Karpas-422 (cell line): ENCODE results near the gene SDK1. TPM values are rescaled to one million over a fixed set of nuclear protein-coding genes. Genes with fewer than 3 reads are reported as not detected.

Experiments
- DNase-seq: peaks from one replicate; pipeline ENCODE4 v3.0.0-alpha.2; 2015
- H2AFZ ChIP-seq: fragments of 200-600 bp; sonication (generic); 2 replicates; pipeline ENCODE4 v1.6.1; 2014; ENCODE audit warnings: antibody characterized with exemption, low read length, mixed read lengths
- H3K27ac ChIP-seq: fragments of 200-600 bp; sonication (generic); 2 replicates; pipeline ENCODE4 v1.5.1; 2014; ENCODE audit warnings: mild to moderate bottlenecking, low read length, moderate library complexity
- H3K27me3 ChIP-seq: fragments of 200-600 bp; sonication (generic); 2 replicates; pipeline ENCODE4 v1.6.1; 2014; ENCODE audit warnings: low read length, mixed read lengths
- H3K36me3 ChIP-seq: fragments of 200-600 bp; sonication (generic); 2 replicates; pipeline ENCODE4 v1.6.1; 2014; ENCODE audit warnings: low read length, mixed read lengths; ENCODE audit not compliant: insufficient read depth
- H3K4me1 ChIP-seq: fragments of 200-600 bp; sonication (generic); 2 replicates; pipeline ENCODE4 v1.6.1; 2014; ENCODE audit warnings: mild to moderate bottlenecking, low read length, mixed read lengths
- H3K4me2 ChIP-seq: fragments of 200-600 bp; sonication (generic); 2 replicates; pipeline ENCODE4 v1.6.1; 2014; ENCODE audit warnings: low read length, low read depth, mild to moderate bottlenecking; ENCODE audit not compliant: poor library complexity, severe bottlenecking
- H3K4me3 ChIP-seq: fragments of 200-600 bp; sonication (generic); 2 replicates; pipeline ENCODE4 v1.5.1; 2014; ENCODE audit warnings: mild to moderate bottlenecking, antibody characterized with exemption, low read length, mixed read lengths
- H3K79me2 ChIP-seq: fragments of 200-600 bp; sonication (generic); 2 replicates; pipeline ENCODE4 v1.6.1; 2014; ENCODE audit warnings: mild to moderate bottlenecking, low read length, mixed read lengths
- H3K9ac ChIP-seq: fragments of 200-600 bp; sonication (generic); 2 replicates; pipeline ENCODE4 v1.6.0; 2014; ENCODE audit warnings: low read length
- H3K9me2 ChIP-seq: fragments of 200-600 bp; sonication (generic), shearing (Covaris generic); replicated peaks from 2 replicates; pipeline ENCODE4 v1.6.0; 2014; ENCODE audit warnings: mild to moderate bottlenecking, low read length, moderate library complexity; ENCODE audit not compliant: insufficient read depth
- H3K9me3 ChIP-seq: fragments of 300-700, 200-600 bp; sonication (generic); 2 replicates; pipeline ENCODE4 v1.6.1; 2014; ENCODE audit warnings: low read length, mixed read lengths
- H4K20me1 ChIP-seq: fragments of 200-600 bp; sonication (generic); 2 replicates; pipeline ENCODE4 v1.6.1; 2014; ENCODE audit warnings: mild to moderate bottlenecking, antibody characterized with exemption, low read length, low read depth; ENCODE audit not compliant: insufficient read depth
- total RNA-seq: library from RNA; depleted of rRNA; stranded (reverse); fragments of >200 nt; shearing (Covaris generic); gene quantifications from 2 replicates; pipeline ENCODE4 v1.2.3, GENCODE V29; 2014; ENCODE audit warnings: low replicate concordance

The SDK1 gene
- total RNA-seq, 1 experiment from 2014 or later, result not detected

DNA sequence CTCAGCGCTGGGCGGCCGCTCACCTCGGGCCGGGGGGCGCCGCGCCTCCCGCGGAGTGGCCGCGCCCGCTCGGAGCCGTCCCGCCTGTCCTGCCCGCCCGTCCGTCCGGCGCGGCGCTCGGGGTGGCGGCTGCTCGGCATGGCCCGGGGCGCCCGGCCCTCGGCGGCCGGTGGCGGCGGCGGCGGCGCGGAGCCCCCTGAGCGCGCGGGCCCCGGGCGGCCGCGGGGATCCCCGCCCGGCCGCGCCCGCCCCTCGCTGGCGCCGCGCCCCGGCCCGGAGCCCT lies 338 bp downstream of the SDK1 start:
- Histone ChIP-seq H3K9ac (no peak overlapping the region), H3K79me2 (no peaks in the 10 kb centered on the region), H3K4me1 (no peaks in the 10 kb centered on the region), H3K36me3 (no peaks in the 10 kb centered on the region), H3K9me2 (no peaks in the 10 kb centered on the region), H3K9me3 (no peaks in the 10 kb centered on the region), H3K27ac (no peak overlapping the region), H2AFZ (no peak overlapping the region), H3K27me3 (peaks cover 4% of the 10 kb centered on the region; the same call in 1 of the 2 replicates), H3K4me3 (no peak overlapping the region), H3K4me2 (no peak overlapping the region), H4K20me1 (no peaks in the 10 kb centered on the region)
- DNase-seq, result no peak

DNA sequence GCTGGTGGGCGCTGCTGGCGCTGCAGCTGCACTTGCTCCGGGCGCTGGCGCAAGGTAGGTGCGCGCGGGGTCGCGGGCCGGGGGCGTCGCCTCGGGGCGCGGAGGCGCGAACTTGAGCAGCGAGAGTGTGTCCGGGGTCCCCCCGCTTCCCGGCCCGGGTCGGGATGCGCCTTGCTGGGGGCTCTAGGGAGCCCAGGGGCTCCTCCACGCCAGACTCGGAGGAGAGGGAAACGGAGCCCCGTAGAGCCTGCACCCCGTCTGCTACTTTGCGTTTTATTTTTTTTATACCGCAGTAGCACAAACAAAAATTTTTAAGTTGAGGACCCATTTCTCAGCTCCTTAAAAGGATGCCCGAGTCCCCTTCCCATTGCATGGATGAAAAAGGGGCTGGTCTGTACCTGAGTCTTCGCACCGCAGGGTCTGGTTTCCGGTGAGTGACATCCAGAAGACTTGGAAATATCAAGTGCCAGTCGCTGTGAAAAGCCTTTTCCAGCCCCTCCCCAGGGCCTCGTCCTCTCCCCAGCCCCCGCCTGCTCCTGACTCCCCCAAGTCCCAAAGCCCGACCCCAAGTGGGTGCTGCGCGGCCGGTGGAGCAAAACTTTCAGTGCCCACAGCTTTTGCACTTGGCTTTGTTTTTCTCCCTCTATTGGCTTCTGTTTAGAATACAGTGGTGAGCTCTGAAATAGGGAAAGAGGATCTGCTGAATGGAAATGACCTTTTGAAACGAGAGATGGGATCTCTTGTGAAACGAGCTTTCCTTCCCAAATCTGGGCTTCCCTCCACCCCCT lies 973 bp downstream of the SDK1 start:
- H3K4me1 ChIP-seq, result no peaks in the 10 kb centered on the region
- no peaks in the 10 kb centered on the region for H3K9me2 ChIP-seq
- no peak overlapping the region for H3K27ac ChIP-seq
- H3K79me2 ChIP-seq, result no peaks in the 10 kb centered on the region
- H3K9ac ChIP-seq, result no peak overlapping the region
- DNase-seq, result no peak
- H3K27me3 ChIP-seq, result peaks cover 4% of the 10 kb centered on the region; the same call in 1 of the 2 replicates
- no peaks in the 10 kb centered on the region for H4K20me1 ChIP-seq
- no peak overlapping the region for H3K4me2 ChIP-seq
- H2AFZ ChIP-seq, result no peak overlapping the region
- H3K36me3 ChIP-seq, result no peaks in the 10 kb centered on the region
- H3K4me3 ChIP-seq, result no peak overlapping the region
- H3K9me3 ChIP-seq, result no peaks in the 10 kb centered on the region

DNA sequence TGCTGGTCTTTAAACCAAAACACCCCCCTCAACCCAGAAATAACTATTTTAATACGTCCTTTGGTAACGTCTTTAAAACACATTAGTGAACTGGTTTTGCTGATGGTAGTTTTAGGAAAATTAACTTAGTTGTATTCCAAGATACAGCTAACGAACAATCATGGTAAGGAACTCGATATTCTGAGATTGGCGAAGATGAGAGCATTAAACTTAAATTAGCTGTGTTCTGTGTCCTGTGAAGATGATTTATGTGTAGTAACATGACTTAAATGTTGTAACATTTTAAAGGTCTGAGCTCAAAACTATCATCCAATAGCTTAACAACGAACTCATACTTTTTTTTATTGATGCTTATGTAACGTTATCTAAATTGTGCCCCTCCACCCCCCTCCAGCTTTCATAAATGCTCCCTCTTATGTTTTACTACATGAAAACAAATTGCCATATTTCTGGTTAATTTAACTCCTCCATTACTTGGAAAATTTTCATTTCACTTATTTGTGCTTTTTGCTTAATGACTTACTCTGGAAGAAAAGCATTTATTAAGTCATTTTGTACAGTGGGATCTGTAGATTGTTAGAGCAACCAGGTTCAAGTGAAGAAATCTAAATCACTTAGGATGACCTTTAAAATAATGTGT lies 1.7 kb downstream of the SDK1 start:
- H3K4me3 ChIP-seq, result no peak overlapping the region
- H3K9me2 ChIP-seq, result no peaks in the 10 kb centered on the region
- H3K27ac ChIP-seq, result no peak overlapping the region
- H2AFZ ChIP-seq, result no peak overlapping the region
- no peaks in the 10 kb centered on the region for H4K20me1 ChIP-seq
- H3K9me3 ChIP-seq, result no peaks in the 10 kb centered on the region
- no peak for DNase-seq
- H3K79me2 ChIP-seq, result no peaks in the 10 kb centered on the region
- no peak overlapping the region for H3K4me2 ChIP-seq
- H3K9ac ChIP-seq, result no peak overlapping the region
- no peaks in the 10 kb centered on the region for H3K4me1 ChIP-seq
- H3K36me3 ChIP-seq, result no peaks in the 10 kb centered on the region
- H3K27me3 ChIP-seq, result peaks cover 4% of the 10 kb centered on the region; the same call in 1 of the 2 replicates

DNA sequence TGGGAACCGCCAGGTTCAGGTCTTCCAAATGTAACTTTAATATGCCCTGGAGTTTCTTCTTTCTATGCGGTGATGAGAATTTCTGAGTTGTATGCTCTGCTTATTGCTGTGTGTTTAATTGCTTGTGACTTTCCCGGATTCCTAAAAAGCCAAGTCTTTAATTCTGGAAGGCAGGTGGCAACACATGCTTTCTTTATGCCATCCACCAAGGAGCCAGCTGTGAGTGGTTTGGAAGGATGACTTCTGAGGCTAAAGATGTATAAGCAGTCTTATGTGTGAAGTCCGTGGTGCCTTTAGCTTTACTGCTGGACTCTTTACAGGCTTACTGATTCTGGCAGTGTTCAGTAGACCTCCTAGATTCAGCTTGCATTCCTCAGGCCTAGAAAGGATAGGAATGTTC lies 3.1 kb downstream of the SDK1 start:
- Histone ChIP-seq H3K9me3 (no peaks in the 10 kb centered on the region), H3K79me2 (no peaks in the 10 kb centered on the region), H3K27me3 (peaks cover 4% of the 10 kb centered on the region; the same call in 1 of the 2 replicates), H3K4me3 (no peak overlapping the region), H3K9me2 (no peaks in the 10 kb centered on the region), H3K9ac (no peak overlapping the region), H2AFZ (no peak overlapping the region), H3K4me1 (no peaks in the 10 kb centered on the region), H3K27ac (no peak overlapping the region), H4K20me1 (no peaks in the 10 kb centered on the region), H3K36me3 (no peaks in the 10 kb centered on the region), H3K4me2 (no peak overlapping the region)
- DNase-seq, result peak; percentile 2

DNA sequence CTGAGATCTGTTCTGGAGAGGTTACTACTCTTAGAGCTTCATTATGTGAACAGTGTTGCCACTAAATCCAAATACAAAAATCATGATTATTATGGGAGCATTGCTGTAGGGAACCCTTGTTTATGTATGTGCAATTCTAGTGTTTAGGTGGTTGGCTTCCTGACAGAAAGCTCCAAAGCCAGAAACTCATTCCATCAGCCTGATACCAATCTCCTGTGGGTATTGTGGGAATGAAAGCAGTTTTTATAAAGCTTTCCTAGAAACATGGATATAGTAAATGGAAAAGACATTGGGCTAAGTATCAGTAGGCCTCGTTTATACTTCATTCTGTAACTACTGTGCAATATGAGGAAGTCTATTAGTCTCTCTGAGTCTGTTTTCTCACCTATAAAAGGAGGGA lies 6.4 kb downstream of the SDK1 start:
- peaks cover 1% of the 10 kb centered on the region; the same call in 1 of the 2 replicates for H3K4me1 ChIP-seq
- no peaks in the 10 kb centered on the region for H3K9me2 ChIP-seq
- H3K27ac ChIP-seq, result no peak overlapping the region
- no peak overlapping the region for H3K4me2 ChIP-seq
- H3K9ac ChIP-seq, result no peak overlapping the region
- H3K27me3 ChIP-seq, result peaks cover 4% of the 10 kb centered on the region; the same call in 1 of the 2 replicates
- no peak overlapping the region for H2AFZ ChIP-seq
- DNase-seq, result no peak
- no peaks in the 10 kb centered on the region for H3K36me3 ChIP-seq
- no peak overlapping the region for H3K4me3 ChIP-seq
- no peaks in the 10 kb centered on the region for H4K20me1 ChIP-seq
- no peaks in the 10 kb centered on the region for H3K79me2 ChIP-seq
- no peaks in the 10 kb centered on the region for H3K9me3 ChIP-seq

DNA sequence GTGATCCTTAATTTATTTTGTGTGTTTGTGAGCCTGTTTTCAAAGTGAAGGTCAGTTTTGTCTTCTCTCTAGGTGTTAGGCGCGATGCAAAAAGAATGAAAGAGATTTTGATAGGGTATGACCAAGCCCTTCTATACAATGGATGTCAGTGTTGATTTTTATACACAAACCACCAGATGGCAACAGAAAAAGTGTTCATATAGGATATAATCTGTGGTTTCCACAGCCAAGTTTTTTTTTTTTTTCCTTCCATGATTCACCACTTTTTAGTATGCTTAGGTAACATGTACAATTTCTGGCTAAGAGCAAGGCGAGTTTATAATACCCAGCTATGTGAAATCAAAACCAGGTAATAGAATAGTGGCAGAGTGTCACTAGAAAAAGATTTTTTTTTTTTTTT lies 8.1 kb downstream of the SDK1 start:
- Histone ChIP-seq H3K9ac (no peak overlapping the region), H3K9me2 (no peaks in the 10 kb centered on the region), H3K36me3 (no peaks in the 10 kb centered on the region), H3K27me3 (peaks cover 4% of the 10 kb centered on the region; the same call in 1 of the 2 replicates), H3K4me1 (peaks cover 5% of the 10 kb centered on the region; the same call in 1 of the 2 replicates), H3K79me2 (no peaks in the 10 kb centered on the region), H3K27ac (no peak overlapping the region), H3K4me3 (no peak overlapping the region), H3K4me2 (no peak overlapping the region), H2AFZ (no peak overlapping the region), H3K9me3 (no peaks in the 10 kb centered on the region), H4K20me1 (no peaks in the 10 kb centered on the region)
- peak; percentile 26 for DNase-seq

DNA sequence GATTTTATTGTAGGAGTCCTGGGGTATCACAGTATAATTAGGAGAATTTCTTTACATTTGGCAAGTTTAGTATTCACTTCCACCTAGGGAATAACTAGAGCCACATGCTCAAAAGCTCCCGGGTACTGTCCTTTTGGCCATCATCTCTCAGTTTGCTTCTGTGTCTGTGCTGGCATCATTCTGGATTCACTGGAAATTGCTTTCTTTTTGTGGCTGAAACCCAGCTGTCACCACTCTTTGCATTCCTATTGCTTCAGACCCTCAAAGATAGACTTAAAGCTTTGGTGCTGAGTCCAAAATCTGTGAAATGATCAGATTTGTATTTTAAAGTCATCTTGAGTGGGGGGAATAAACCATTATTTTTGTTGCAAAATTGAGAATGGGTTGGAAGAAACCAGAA lies 8.9 kb downstream of the SDK1 start:
- no peak overlapping the region for H3K9ac ChIP-seq
- no peak overlapping the region for H2AFZ ChIP-seq
- peaks cover 5% of the 10 kb centered on the region; the same call in 1 of the 2 replicates for H3K4me1 ChIP-seq
- H3K9me2 ChIP-seq, result no peaks in the 10 kb centered on the region
- peaks cover 2% of the 10 kb centered on the region; the same call in 1 of the 2 replicates for H3K27me3 ChIP-seq
- H3K27ac ChIP-seq, result no peak overlapping the region
- H3K4me3 ChIP-seq, result no peak overlapping the region
- no peaks in the 10 kb centered on the region for H3K79me2 ChIP-seq
- no peaks in the 10 kb centered on the region for H3K36me3 ChIP-seq
- no peaks in the 10 kb centered on the region for H4K20me1 ChIP-seq
- no peak for DNase-seq
- no peak overlapping the region for H3K4me2 ChIP-seq
- no peaks in the 10 kb centered on the region for H3K9me3 ChIP-seq

DNA sequence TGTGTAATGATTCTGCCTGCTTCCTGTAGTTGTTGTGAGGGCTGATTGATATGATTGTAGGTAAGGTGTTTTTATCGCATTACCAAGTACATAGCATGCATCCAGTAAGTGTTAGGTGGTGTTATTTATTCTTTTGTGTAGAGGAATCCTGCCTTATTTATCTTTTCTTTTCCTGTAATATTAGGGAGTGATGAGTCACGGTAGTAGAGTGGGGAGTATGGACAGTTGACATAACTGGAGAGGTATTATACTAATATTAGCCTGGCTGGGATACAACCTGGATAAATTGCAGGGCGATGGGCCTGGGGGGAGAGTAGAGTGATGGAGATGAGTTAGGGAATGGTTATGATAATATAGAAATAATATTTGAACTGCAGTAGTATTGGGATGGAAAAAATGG lies 9.8 kb downstream of the SDK1 start:
- H3K9me2 ChIP-seq, result no peaks in the 10 kb centered on the region
- no peak overlapping the region for H3K4me3 ChIP-seq
- H3K9ac ChIP-seq, result no peak overlapping the region
- no peaks in the 10 kb centered on the region for H3K27me3 ChIP-seq
- H3K79me2 ChIP-seq, result no peaks in the 10 kb centered on the region
- H2AFZ ChIP-seq, result no peak overlapping the region
- H3K9me3 ChIP-seq, result no peaks in the 10 kb centered on the region
- H3K4me2 ChIP-seq, result no peak overlapping the region
- H3K4me1 ChIP-seq, result peaks cover 5% of the 10 kb centered on the region; the same call in 1 of the 2 replicates
- H3K27ac ChIP-seq, result no peak overlapping the region
- H4K20me1 ChIP-seq, result no peaks in the 10 kb centered on the region
- no peak for DNase-seq
- no peaks in the 10 kb centered on the region for H3K36me3 ChIP-seq
